GM12878 (cell line): ENCODE measurements around the gene CYTH3. TPM values are rescaled to one million over a fixed set of nuclear protein-coding genes. Genes with fewer than 3 reads are reported as not detected.

Source experiments
- ATAC-seq: fragments of 200-7000 bp; cut with Tn5 transposase; 3 replicates; pipeline ENCODE4 v1.9.1; 2020; ENCODE audit warnings: mild to moderate bottlenecking, moderate library complexity
- BruUV-seq: library from RNA; stranded (reverse); fragments of 400-500 nt; replicated peaks from 2 replicates; lab custom pipeline; 2021; lab: Mats Ljungman, UMichigan
- CTCF ChIA-PET: fragments of 300-600 bp; sonication (Branson Sonifier 250); formaldehyde crosslinking; extraction: SDS; loops from one replicate; lab custom pipeline; 2021; ENCODE audit warnings: inconsistent platforms; lab: Yijun Ruan, JAX
- POLR2A ChIA-PET: fragments of 350-600 bp; formaldehyde crosslinking; extraction: SDS; loops from one replicate; lab custom pipeline; 2021; ENCODE audit warnings: inconsistent platforms; lab: Charles Lee
- RAD21 ChIA-PET: fragments of 300-600 bp; sonication (Branson Sonifier 250); formaldehyde crosslinking; loops from one replicate; lab custom pipeline; 2023; ENCODE audit warnings: antibody characterized with exemption; ENCODE audit not compliant: unreplicated experiment; lab: Charles Lee
- SMC1A ChIA-PET: fragments of 300-600 bp; sonication (Branson Sonifier 250); formaldehyde crosslinking; loops from one replicate; lab custom pipeline; 2023; ENCODE audit not compliant: unreplicated experiment, uncharacterized antibody; lab: Charles Lee
- DNase-seq: peaks from one replicate; pipeline ENCODE4 v3.0.0-alpha.2; 2011; ENCODE audit warnings: low read depth, low spot score
- FAIRE-seq: peaks from 3 replicates; lab custom pipeline; 2011; peaks lifted over from hg19 to GRCh38; lab: Jason Lieb, UNC
- H2AFZ ChIP-seq: 2 replicates; pipeline ENCODE4 v1.6.0; 2011; ENCODE audit warnings: low read depth, low read length, control low read depth; ENCODE audit not compliant: control insufficient read depth
- H3K27ac ChIP-seq: 2 replicates; pipeline ENCODE4 v1.5.1; 2011; ENCODE audit warnings: control low read depth; ENCODE audit not compliant: control insufficient read depth, insufficient read depth
- H3K27me3 ChIP-seq, 2 experiments: replicated peaks in 1 of 2; 2 replicates each; pipeline versions ENCODE4 v1.6.0 to v1.6.1; 2011; ENCODE audit warnings: low read length in 1 of 2; ENCODE audit not compliant: control insufficient read depth in 2 of 2, insufficient read depth in 2 of 2
- H3K36me3 ChIP-seq, 2 experiments: 2 replicates each; pipeline ENCODE4 v1.5.1; 2011; ENCODE audit warnings: low read length in 1 of 2; ENCODE audit not compliant: control insufficient read depth in 2 of 2, insufficient read depth in 2 of 2
- H3K4me1 ChIP-seq: 2 replicates; pipeline ENCODE4 v1.6.1; 2011; ENCODE audit warnings: mild to moderate bottlenecking, low read length, moderate library complexity, mixed read lengths; ENCODE audit not compliant: control insufficient read depth, insufficient read depth
- H3K4me2 ChIP-seq: 2 replicates; pipeline ENCODE4 v1.6.0; 2011; ENCODE audit warnings: control low read depth; ENCODE audit not compliant: control insufficient read depth, insufficient read depth
- H3K4me3 ChIP-seq: fragments of 200-600 bp; sonication (generic); 2 replicates; pipeline ENCODE4 v1.5.1; 2016
- H3K79me2 ChIP-seq: 2 replicates; pipeline ENCODE4 v1.6.0; 2011; ENCODE audit warnings: low read length; ENCODE audit not compliant: control insufficient read depth, insufficient read depth
- H3K9ac ChIP-seq: 2 replicates; pipeline ENCODE4 v1.8.0; 2011; ENCODE audit warnings: low read length, control low read depth, mixed read lengths; ENCODE audit not compliant: control insufficient read depth, insufficient read depth
- H3K9me3 ChIP-seq: replicated peaks from 3 replicates; pipeline ENCODE4 v1.5.1; 2011; ENCODE audit warnings: mild to moderate bottlenecking, low read length; ENCODE audit not compliant: control insufficient read depth, insufficient read depth
- H4K20me1 ChIP-seq: 2 replicates; pipeline ENCODE4 v1.6.0; 2011; ENCODE audit not compliant: control insufficient read depth, insufficient read depth
- BHLHE40 ChIP-seq, 2 experiments: fragments of 450-650 bp in 1 of 2; IDR thresholded peaks; 2 replicates each; pipeline ENCODE4 v1.6.1; 2011 to 2017; ENCODE audit warnings: low read depth in 2 of 2, borderline replicate concordance in 1 of 2, improper control_type of control experiment in 1 of 2, low read length in 1 of 2, mild to moderate bottlenecking in 1 of 2
- CHD4 ChIP-seq: fragments of 200-600 bp; sonication (generic); IDR thresholded peaks from 2 replicates; pipeline ENCODE4 v1.6.1; 2016; ENCODE audit warnings: mild to moderate bottlenecking
- EGR1 ChIP-seq, 2 experiments: IDR thresholded peaks; 1 replicate in 1 of 2; 2 replicates in 1 of 2; pipeline ENCODE4 v1.6.1; 2011 to 2012; ENCODE audit warnings: low read depth in 2 of 2, low read length in 2 of 2, borderline replicate concordance in 1 of 2, mild to moderate bottlenecking in 1 of 2, moderate library complexity in 1 of 2
- IRF4 ChIP-seq: IDR thresholded peaks from 2 replicates; pipeline ENCODE4 v1.6.1; 2011; ENCODE audit warnings: low read depth, low read length
- JUNB ChIP-seq: IDR thresholded peaks from 2 replicates; pipeline ENCODE4 v1.6.1; 2016; ENCODE audit warnings: antibody characterized with exemption, mild to moderate bottlenecking
- MEF2A ChIP-seq: IDR thresholded peaks from 2 replicates; pipeline ENCODE4 v1.6.1; 2011; ENCODE audit warnings: low read depth, mild to moderate bottlenecking, low read length, moderate library complexity; ENCODE audit not compliant: insufficient read depth
- PAX5 ChIP-seq: IDR thresholded peaks from 2 replicates; pipeline ENCODE4 v1.6.1; 2011; ENCODE audit warnings: low read depth, low read length, borderline replicate concordance
- PKNOX1 ChIP-seq: fragments of 450-650 bp; IDR thresholded peaks from 2 replicates; pipeline ENCODE4 v1.6.1; 2016; ENCODE audit warnings: mild to moderate bottlenecking
- POLR2A ChIP-seq: IDR thresholded peaks from 2 replicates; pipeline ENCODE4 v1.6.1; 2011; ENCODE audit warnings: low read depth, mild to moderate bottlenecking, low read length
- RCOR1 ChIP-seq: conservative IDR thresholded peaks from 2 replicates; pipeline ENCODE4 v1.6.1; 2012; ENCODE audit warnings: low read depth, low read length, improper control_type of control experiment
- SMAD5 ChIP-seq: IDR thresholded peaks from 2 replicates; pipeline ENCODE4 v1.6.1; 2016; ENCODE audit warnings: antibody characterized with exemption, low read depth
- TCF3 ChIP-seq: IDR thresholded peaks from 2 replicates; pipeline ENCODE4 v1.6.1; 2012; ENCODE audit warnings: low read depth, mild to moderate bottlenecking, low read length, borderline replicate concordance; ENCODE audit not compliant: insufficient read depth
- ZBTB33 ChIP-seq: fragments of 450-650 bp; IDR thresholded peaks from 2 replicates; pipeline ENCODE4 v1.6.1; 2017; ENCODE audit warnings: mild to moderate bottlenecking
- ZNF217 ChIP-seq: fragments of 450-650 bp; IDR thresholded peaks from 2 replicates; pipeline ENCODE4 v1.6.1; 2017; ENCODE audit warnings: antibody characterized with exemption, mild to moderate bottlenecking
- WGBS: methylation state at CpG from one replicate; pipeline ENCODE4 v1.1.6; 2016; ENCODE audit warnings: low lambda C conversion rate; ENCODE audit not compliant: insufficient replicate concordance, insufficient coverage; ENCODE audit errors: missing lambda C conversion rate; 5-methylcytosine and 5-hydroxymethylcytosine counted together
- in situ Hi-C: fragments of 300-500 bp; cut with MboI; formaldehyde crosslinking; loops from 9 replicates; pipeline ENCODE4 v1.14.3; 2018; ENCODE audit warnings: mixed read lengths
- intact Hi-C: fragments of 100-400 bp; cut with micrococcal nuclease; formaldehyde crosslinking; loops from one replicate; pipeline ENCODE4 v1.14.2; 2022; ENCODE audit not compliant: unreplicated experiment
- polyA plus RNA-seq, 11 experiments: library from polyadenylated mRNA; depleted of rRNA in 4 of 11; unstranded in 6 of 11; stranded (reverse) in 5 of 11; fragments of >200 nt; fragmentation: Nextera tagmentation in 4 of 11; fragmentation: Illumina TruSeq in 1 of 11; extraction: Ambion mirVana in 4 of 11; extraction: Trizol in 1 of 11; gene quantifications; 1 replicate in 1 of 11; 2 replicates in 10 of 11; pipeline versions ENCODE4 v1.2.1 to v1.2.3, GENCODE V29; 2011 to 2016; ENCODE audit warnings: inconsistent platforms in 2 of 11, missing spikeins in 2 of 11, low read depth in 1 of 11
- total RNA-seq, 4 experiments: library from RNA; depleted of rRNA in 3 of 4; stranded (reverse); fragments of >200 nt in 3 of 4; fragmentation: Illumina TruSeq in 1 of 4; extraction: Trizol in 1 of 4; gene quantifications; 2 replicates each; pipeline versions ENCODE4 v1.2.1 to v1.2.3, GENCODE V29; 2013 to 2021
- TF ChIP-seq, protein P1 (sequence below): IDR thresholded peaks from 2 replicates; pipeline ENCODE4 v1.6.1; 2011; ENCODE audit warnings: mild to moderate bottlenecking, low read depth, low read length, moderate library complexity; ENCODE audit not compliant: insufficient replicate concordance

The CYTH3 gene
- total and polyA plus RNA-seq, 10 of the 15 experiments (the other 5 are each of a cell fraction or from before 2014, with no cell fraction given): 0.45 to 28.2 (median 15.7) TPM

GRCh38 chr7:6252748-6253147 lies 19.7 kb downstream of the CYTH3 start:
- intact Hi-C loops: no loop called here
- TF ChIP-seq RCOR1: no peak
- no peak for TF ChIP-seq CHD4
- no peak for TF ChIP-seq ZBTB33
- TF ChIP-seq BHLHE40 (IDR thresholded peaks at IDR 0.05; ENCODE audit: borderline replicate concordance in 1 of 2, low read depth in 2 of 2, low read length in 1 of 2): no peak
- TF ChIP-seq EGR1 (IDR thresholded peaks at IDR 0.05; ENCODE audit: borderline replicate concordance in 1 of 2, low read depth in 2 of 2, low read length in 2 of 2): no peak
- TF ChIP-seq IRF4: no peak
- no peak for TF ChIP-seq POLR2A
- no peak for TF ChIP-seq ZNF217
- TF ChIP-seq TCF3: no peak
- TF ChIP-seq JUNB: no peak
- no peak for TF ChIP-seq SMAD5
- TF ChIP-seq MEF2A: no peak
- no peak for TF ChIP-seq PAX5
- no peak for TF ChIP-seq PKNOX1
- TF ChIP-seq, protein P1, sequence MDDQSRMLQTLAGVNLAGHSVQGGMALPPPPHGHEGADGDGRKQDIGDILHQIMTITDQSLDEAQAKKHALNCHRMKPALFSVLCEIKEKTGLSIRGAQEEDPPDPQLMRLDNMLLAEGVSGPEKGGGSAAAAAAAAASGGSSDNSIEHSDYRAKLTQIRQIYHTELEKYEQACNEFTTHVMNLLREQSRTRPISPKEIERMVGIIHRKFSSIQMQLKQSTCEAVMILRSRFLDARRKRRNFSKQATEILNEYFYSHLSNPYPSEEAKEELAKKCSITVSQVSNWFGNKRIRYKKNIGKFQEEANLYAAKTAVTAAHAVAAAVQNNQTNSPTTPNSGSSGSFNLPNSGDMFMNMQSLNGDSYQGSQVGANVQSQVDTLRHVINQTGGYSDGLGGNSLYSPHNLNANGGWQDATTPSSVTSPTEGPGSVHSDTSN: no peak
- TF ChIP-seq, all 136 proteins: peak for 0
- H3K4me3 ChIP-seq: peak overlapping the region; percentile 19; the same call in 1 of the 2 replicates
- H4K20me1 ChIP-seq: no peaks in the 10 kb centered on the region
- no peak for ATAC-seq
- H3K79me2 ChIP-seq: peaks cover 71% of the 10 kb centered on the region
- no peak overlapping the region; the same call in 1 of the 2 replicates for H3K4me2 ChIP-seq
- no peak for FAIRE-seq
- H3K36me3 ChIP-seq: no peaks in the 10 kb centered on the region
- no TSS peak for BruUV-seq
- POLR2A ChIA-PET: interaction anchor here (0.6 kb wide), 1 partner anchor 20 kb away, joined by 3 read pairs; no protein-coding TSS in a partner anchor
- no peaks in the 10 kb centered on the region for H3K9me3 ChIP-seq
- CTCF ChIA-PET: interaction anchor here (1.3 to 3.3 kb wide), 3 partner anchors 8 to 68 kb away, joined by 3 to 17 read pairs (median 5); no protein-coding TSS in a partner anchor
- H3K27me3 ChIP-seq: no peaks in the 10 kb centered on the region
- no peak overlapping the region for H2AFZ ChIP-seq
- no peak for DNase-seq
- no peak overlapping the region for H3K9ac ChIP-seq
- RAD21 ChIA-PET: interaction anchor here (1.9 to 2.9 kb wide), 4 partner anchors 8 to 18 kb away, joined by 7 to 16 read pairs (median 8); no protein-coding TSS in a partner anchor
- in situ Hi-C loops: loop anchor here (25.0 kb wide), 1 partner anchor 1885 kb away; no protein-coding TSS in a partner anchor
- H3K4me1 ChIP-seq: peaks cover 24% of the 10 kb centered on the region
- SMC1A ChIA-PET: interaction anchor here (1.2 to 3.1 kb wide), 3 partner anchors 8 to 69 kb away, joined by 3 to 29 read pairs (median 8); no protein-coding TSS in a partner anchor
- peak overlapping the region; percentile 77 for H3K27ac ChIP-seq
- 100% methylated on average over 2 of the region's 2 CpGs for WGBS
